OCI-LY7 (cell line): ENCODE results near the gene LYRM1. TPM values are rescaled to one million over a fixed set of nuclear protein-coding genes. Genes with fewer than 3 reads are reported as not detected.

Experiments
- BruUV-seq: library from RNA; stranded (reverse); fragments of 400-500 nt; replicated peaks from 2 replicates; lab custom pipeline; 2021; lab: Mats Ljungman, UMichigan
- CTCF ChIA-PET: fragments of 300-600 bp; sonication (Branson Sonifier 250); formaldehyde crosslinking; loops from one replicate; lab custom pipeline; 2022; ENCODE audit warnings: antibody characterized with exemption; ENCODE audit not compliant: unreplicated experiment; lab: Charles Lee
- POLR2A ChIA-PET: fragments of 300-600 bp; sonication (Branson Sonifier 250); formaldehyde crosslinking; loops from one replicate; lab custom pipeline; 2022; ENCODE audit warnings: antibody characterized with exemption; lab: Charles Lee
- DNase-seq: peaks from one replicate; pipeline ENCODE4 v3.0.0-alpha.2; 2015; ENCODE audit warnings: low spot score
- H2AFZ ChIP-seq: fragments of 200-600 bp; sonication (generic), shearing (Covaris generic); 2 replicates; pipeline ENCODE4 v1.6.1; 2014; ENCODE audit warnings: mild to moderate bottlenecking, antibody characterized with exemption, low read length, moderate library complexity
- H3K27ac ChIP-seq: fragments of 200-600 bp; sonication (generic); 2 replicates; pipeline ENCODE4 v1.5.1; 2014; ENCODE audit warnings: mixed run types, low read depth, mild to moderate bottlenecking, moderate library complexity, low read length, inconsistent platforms; ENCODE audit not compliant: poor library complexity, severe bottlenecking
- H3K36me3 ChIP-seq: fragments of 200-600 bp; sonication (generic); 2 replicates; pipeline ENCODE4 v1.6.1; 2014; ENCODE audit warnings: mild to moderate bottlenecking, antibody characterized with exemption, low read length, moderate library complexity, mixed read lengths; ENCODE audit not compliant: insufficient read depth
- H3K4me1 ChIP-seq: fragments of 200-600 bp; sonication (generic); 2 replicates; pipeline ENCODE4 v1.5.1; 2014; ENCODE audit warnings: mild to moderate bottlenecking, low read length; ENCODE audit not compliant: insufficient read depth, poor library complexity, severe bottlenecking
- H3K4me2 ChIP-seq: fragments of 200-600 bp; sonication (generic); 2 replicates; pipeline ENCODE4 v1.6.1; 2014; ENCODE audit warnings: mild to moderate bottlenecking, low read length
- H3K4me3 ChIP-seq: fragments of 200-600 bp; sonication (generic); 2 replicates; pipeline ENCODE4 v1.5.1; 2014; ENCODE audit warnings: mild to moderate bottlenecking, low read depth, low read length; ENCODE audit not compliant: poor library complexity, severe bottlenecking
- H3K79me2 ChIP-seq: fragments of 200-600 bp; sonication (generic); 2 replicates; pipeline ENCODE4 v1.6.1; 2016; ENCODE audit warnings: low read depth, mild to moderate bottlenecking, low read length, moderate library complexity, mixed read lengths; ENCODE audit not compliant: insufficient read depth
- H3K9me2 ChIP-seq: fragments of 200-600 bp; sonication (generic); 2 replicates; pipeline ENCODE4 v1.6.1; 2016; ENCODE audit warnings: mild to moderate bottlenecking, low read length, mixed read lengths; ENCODE audit not compliant: insufficient read depth
- H3K9me3 ChIP-seq: fragments of 200-600 bp; sonication (generic); 2 replicates; pipeline ENCODE4 v1.6.1; 2014; ENCODE audit warnings: mild to moderate bottlenecking, mixed run types, low read length, mixed read lengths
- H4K20me1 ChIP-seq: fragments of 200-600 bp; sonication (generic); 2 replicates; pipeline ENCODE4 v1.6.1; 2014; ENCODE audit warnings: mild to moderate bottlenecking, antibody characterized with exemption, low read length, moderate library complexity, mixed read lengths; ENCODE audit not compliant: insufficient read depth
- EZH2phosphoT487 ChIP-seq: fragments of 200-600 bp; sonication (generic); IDR thresholded peaks from 2 replicates; pipeline ENCODE4 v1.6.1; 2018; ENCODE audit warnings: low read depth, borderline replicate concordance, mild to moderate bottlenecking, mixed run types, antibody characterized with exemption, low read length, moderate library complexity, mixed read lengths
- intact Hi-C: fragments of 100-400 bp; cut with micrococcal nuclease; formaldehyde crosslinking; loops from one replicate; pipeline ENCODE4 v1.10.0; 2022; ENCODE audit not compliant: unreplicated experiment
- total RNA-seq, 2 experiments: library from RNA; depleted of rRNA in 1 of 2; stranded (reverse); fragments of >200 nt in 1 of 2; shearing (Covaris generic) in 1 of 2; gene quantifications; 2 replicates each; pipeline ENCODE4 v1.2.3, GENCODE V29; 2014 to 2022
- TF ChIP-seq, protein P1 (sequence below): fragments of 200-600 bp; sonication (generic); conservative IDR thresholded peaks from 2 replicates; pipeline ENCODE4 v1.5.1; 2014; ENCODE audit warnings: mild to moderate bottlenecking, antibody characterized with exemption, low read length, moderate library complexity, mixed read lengths

The LYRM1 gene
- total RNA-seq, 2 experiments from 2014 or later: 23.3 to 24.0 TPM

DNA sequence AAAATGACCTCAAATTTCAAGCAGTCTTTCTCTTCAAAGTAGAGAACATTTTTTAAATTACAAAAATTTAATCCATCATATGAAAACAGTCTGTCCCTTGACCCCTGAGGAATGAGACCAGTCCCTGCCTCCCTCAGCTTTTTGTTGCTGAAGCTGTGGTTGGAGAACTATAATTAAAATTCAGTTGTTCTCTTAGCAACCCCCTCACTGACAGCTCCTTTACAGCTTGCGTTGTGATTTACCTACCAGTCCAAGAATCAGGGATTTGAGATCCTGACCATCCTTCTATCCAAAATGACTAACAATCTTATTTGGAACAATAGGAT lies 29.8 kb downstream of the LYRM1 start:
- TF ChIP-seq EZH2phosphoT487: no peak
- TF ChIP-seq, protein P1, sequence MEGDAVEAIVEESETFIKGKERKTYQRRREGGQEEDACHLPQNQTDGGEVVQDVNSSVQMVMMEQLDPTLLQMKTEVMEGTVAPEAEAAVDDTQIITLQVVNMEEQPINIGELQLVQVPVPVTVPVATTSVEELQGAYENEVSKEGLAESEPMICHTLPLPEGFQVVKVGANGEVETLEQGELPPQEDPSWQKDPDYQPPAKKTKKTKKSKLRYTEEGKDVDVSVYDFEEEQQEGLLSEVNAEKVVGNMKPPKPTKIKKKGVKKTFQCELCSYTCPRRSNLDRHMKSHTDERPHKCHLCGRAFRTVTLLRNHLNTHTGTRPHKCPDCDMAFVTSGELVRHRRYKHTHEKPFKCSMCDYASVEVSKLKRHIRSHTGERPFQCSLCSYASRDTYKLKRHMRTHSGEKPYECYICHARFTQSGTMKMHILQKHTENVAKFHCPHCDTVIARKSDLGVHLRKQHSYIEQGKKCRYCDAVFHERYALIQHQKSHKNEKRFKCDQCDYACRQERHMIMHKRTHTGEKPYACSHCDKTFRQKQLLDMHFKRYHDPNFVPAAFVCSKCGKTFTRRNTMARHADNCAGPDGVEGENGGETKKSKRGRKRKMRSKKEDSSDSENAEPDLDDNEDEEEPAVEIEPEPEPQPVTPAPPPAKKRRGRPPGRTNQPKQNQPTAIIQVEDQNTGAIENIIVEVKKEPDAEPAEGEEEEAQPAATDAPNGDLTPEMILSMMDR: no peak
- H3K4me3 ChIP-seq: no peak overlapping the region
- DNase-seq: no peak
- H3K9me3 ChIP-seq: no peaks in the 10 kb centered on the region
- H3K27ac ChIP-seq: no peak overlapping the region
- no peaks in the 10 kb centered on the region for H3K36me3 ChIP-seq
- ChIA-PET POLR2A (interaction anchor here (1.2 kb wide), 1 partner anchor 20 kb away, joined by 3 read pairs; no protein-coding TSS in a partner anchor), CTCF (no interaction called here)
- H3K4me1 ChIP-seq: no peaks in the 10 kb centered on the region
- no peaks in the 10 kb centered on the region for H4K20me1 ChIP-seq
- no peaks in the 10 kb centered on the region for H3K9me2 ChIP-seq
- no peaks in the 10 kb centered on the region for H3K79me2 ChIP-seq
- intact Hi-C loops: no loop called here
- H2AFZ ChIP-seq: no peak overlapping the region
- H3K4me2 ChIP-seq: no peak overlapping the region
- no TSS peak for BruUV-seq

DNA sequence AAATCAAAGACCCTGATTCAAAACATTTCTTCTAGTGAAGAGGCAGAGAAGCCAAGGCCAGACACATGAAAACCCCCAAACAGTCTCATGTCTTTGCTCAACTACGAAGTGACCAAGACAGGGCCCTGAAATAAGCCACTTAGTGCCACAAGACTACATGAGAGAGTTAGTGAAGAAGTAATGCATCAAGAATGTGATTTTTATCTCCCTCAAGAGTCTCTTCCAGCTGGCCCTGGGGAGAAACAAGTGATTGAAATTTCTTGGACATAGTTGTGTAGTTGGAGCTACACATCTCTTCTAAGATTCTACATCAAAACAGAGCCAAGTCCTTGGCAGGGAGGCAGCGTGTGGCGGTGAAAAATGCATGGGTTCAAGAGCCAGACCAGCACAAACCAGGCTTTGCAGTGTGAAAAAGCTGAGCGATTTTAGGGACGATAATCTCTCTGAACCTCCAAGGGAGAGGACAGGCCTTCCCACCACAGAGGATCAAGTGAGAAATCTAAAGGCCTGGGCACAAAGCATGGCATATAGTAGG lies 30.6 kb downstream of the LYRM1 start:
- Histone ChIP-seq H3K4me1 (no peaks in the 10 kb centered on the region), H3K4me2 (no peak overlapping the region), H3K27ac (no peak overlapping the region), H4K20me1 (no peaks in the 10 kb centered on the region), H3K9me2 (no peaks in the 10 kb centered on the region), H2AFZ (no peak overlapping the region), H3K4me3 (no peak overlapping the region), H3K9me3 (no peaks in the 10 kb centered on the region), H3K36me3 (no peaks in the 10 kb centered on the region), H3K79me2 (no peaks in the 10 kb centered on the region)
- TF ChIP-seq, protein P1: no peak
- no peak for TF ChIP-seq EZH2phosphoT487
- POLR2A ChIA-PET: interaction anchor here (1.2 kb wide), 1 partner anchor 19 kb away, joined by 3 read pairs; no protein-coding TSS in a partner anchor
- no peak for DNase-seq
- intact Hi-C loops: no loop called here
- BruUV-seq: no TSS peak
- CTCF ChIA-PET: no interaction called here

DNA sequence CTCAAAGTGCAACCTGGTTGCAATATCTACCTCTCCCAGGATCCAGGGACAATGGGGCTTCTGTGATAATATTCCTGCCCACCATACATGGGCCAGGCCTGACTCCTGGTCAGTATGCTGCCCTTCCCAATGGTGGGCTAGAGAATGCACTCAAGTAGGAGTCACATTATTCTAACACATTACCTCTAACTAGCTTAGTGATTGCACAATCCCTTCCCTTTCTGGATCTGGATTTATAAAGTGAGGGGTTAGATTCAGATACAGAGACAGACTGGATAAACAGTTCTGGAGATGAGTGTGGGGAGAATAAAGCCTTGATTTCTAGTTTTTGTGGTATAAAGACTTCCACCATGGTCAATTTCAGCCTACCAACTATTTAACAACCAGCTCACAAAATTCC lies 33.0 kb downstream of the LYRM1 start:
- Histone ChIP-seq H3K4me3 (no peak overlapping the region), H3K79me2 (no peaks in the 10 kb centered on the region), H4K20me1 (no peaks in the 10 kb centered on the region), H3K4me1 (no peaks in the 10 kb centered on the region), H2AFZ (no peak overlapping the region), H3K36me3 (no peaks in the 10 kb centered on the region), H3K9me3 (no peaks in the 10 kb centered on the region), H3K27ac (no peak overlapping the region), H3K9me2 (no peaks in the 10 kb centered on the region), H3K4me2 (no peak overlapping the region)
- no peak for DNase-seq
- CTCF ChIA-PET: no interaction called here
- TF ChIP-seq, protein P1: no peak
- TF ChIP-seq EZH2phosphoT487: no peak
- intact Hi-C loops: no loop called here
- no TSS peak for BruUV-seq
- POLR2A ChIA-PET: no interaction called here
